Measurements from ENCODE around the gene H2BK1. TPM values are rescaled to one million over a fixed set of nuclear protein-coding genes. Genes with fewer than 3 reads are reported as not detected.

Gene H2BK1
- total RNA-seq (2014; rRNA removed; shearing (Covaris generic)): not detected in 2 replicates
- not detected in 2 replicates for polyA plus RNA-seq (2016; fragmentation: Nextera tagmentation; extraction: Ambion mirVana)

DNA sequence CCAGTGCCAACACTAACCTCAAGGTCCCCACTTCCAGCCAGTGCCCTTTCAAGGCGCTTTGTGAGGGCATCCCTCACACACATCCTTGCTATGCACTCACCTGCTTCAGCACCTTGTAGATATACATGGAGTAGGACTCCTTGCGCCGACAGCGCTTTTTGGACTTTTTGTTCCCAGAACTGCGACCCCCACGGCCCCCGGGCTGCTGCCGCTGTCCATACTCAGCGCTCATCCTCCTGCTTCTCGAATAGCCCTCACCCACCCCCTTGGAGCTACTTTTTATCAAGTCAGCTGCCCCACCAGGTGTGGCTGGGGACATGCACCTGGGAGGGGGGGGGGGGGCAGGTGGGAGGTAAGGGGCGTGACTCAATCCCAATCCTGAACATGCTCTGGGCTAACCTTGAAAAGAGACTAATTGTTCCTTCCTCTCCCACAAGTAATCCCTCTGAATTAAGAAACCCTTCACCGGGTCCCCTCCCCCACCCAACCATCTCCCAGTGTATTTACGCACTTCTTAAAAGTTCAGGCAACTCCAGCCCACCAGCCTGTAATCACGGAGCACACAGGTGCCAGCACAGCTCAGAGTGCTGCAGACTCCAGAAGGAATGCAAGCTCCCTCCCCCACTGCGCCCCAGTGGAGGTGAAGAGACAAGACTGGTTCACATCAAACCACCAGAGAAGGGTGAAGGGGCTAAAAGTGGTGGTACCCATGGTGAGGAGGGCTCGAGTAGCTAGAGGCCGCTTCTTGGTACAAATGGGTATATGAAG is at the start of gene H2BK1:
H2BK1 (minus strand) TSS at position 402 of the 768 bp plus-strand sequence; CDS start at position 232, 170 bp downstream.
- Histone ChIP-seq H3K36me3 (ENCODE audit: low read depth) (peaks cover 4% of the 10 kb centered on the region; the same call in 1 of the 2 replicates), H3K4me1 (ENCODE audit: insufficient read depth) (no peaks in the 10 kb centered on the region), H3K4me2 (ENCODE audit: unreplicated experiment) (no peak within 1 kb of the TSS), H4K20me1 (ENCODE audit: insufficient read depth) (no peaks in the 10 kb centered on the region), H3K27me3 (replicated peaks; ENCODE audit: insufficient read depth) (peaks cover 8% of the 10 kb centered on the region), H3K9me2 (ENCODE audit: insufficient read depth) (no peaks in the 10 kb centered on the region), H3K27ac (no peak within 1 kb of the TSS), H3F3A (ENCODE audit: insufficient read depth) (peaks cover 5% of the 10 kb centered on the region; the same call in 1 of the 2 replicates), H3K9ac (no peak within 1 kb of the TSS), H3K79me2 (ENCODE audit: insufficient read depth) (no peaks in the 10 kb centered on the region), H3K9me3 (ENCODE audit: low read depth) (no peaks in the 10 kb centered on the region), H2AFZ (no peak within 1 kb of the TSS), H3K4me3 (no peak within 1 kb of the TSS)
- DNase-seq: no peak
- in situ Hi-C loops (cut with MboI): no loop called here
- 75% methylated on average over 16 to 17 of the region's 17 CpGs for WGBS, 2 experiments (ENCODE audit: low coverage in 1 of 2, low lambda C conversion rate in 2 of 2, missing lambda C conversion rate in 2 of 2)
- TF ChIP-seq EZH2phosphoT487 (IDR thresholded peaks at IDR 0.05; ENCODE audit: insufficient read depth, low read depth) (no peak), EZH2 (IDR thresholded peaks at IDR 0.05; ENCODE audit: insufficient read depth, poor library complexity, severe bottlenecking) (no peak)

- DNase-seq: no peak
- in situ Hi-C loops (cut with MboI): no loop called here
- 92 to 97% methylated on average over 7 of the region's 7 CpGs for WGBS, 2 experiments (ENCODE audit: low coverage in 1 of 2, low lambda C conversion rate in 2 of 2, missing lambda C conversion rate in 2 of 2)
Measured at GRCh38 chr7:151257990-151258389, 47.7 kb upstream of the H2BK1 start.

GRCh38 chr7:151256410-151257045 is 46.2 kb upstream of the H2BK1 start:
- TF ChIP-seq EZH2phosphoT487 (IDR thresholded peaks at IDR 0.05; ENCODE audit: insufficient read depth, low read depth) (no peak), EZH2 (IDR thresholded peaks at IDR 0.05; ENCODE audit: insufficient read depth, poor library complexity, severe bottlenecking) (no peak)
- Histone ChIP-seq H3K9me3 (ENCODE audit: low read depth) (no peaks in the 10 kb centered on the region), H4K20me1 (ENCODE audit: insufficient read depth) (no peaks in the 10 kb centered on the region), H3K4me2 (ENCODE audit: unreplicated experiment) (no peak overlapping the region), H3K4me3 (no peak overlapping the region), H3K27me3 (replicated peaks; ENCODE audit: insufficient read depth) (peaks cover 22% of the 10 kb centered on the region), H3K4me1 (ENCODE audit: insufficient read depth) (0 out of 2 replicates have a peak, but pooled peaks cover 4% of the 10 kb centered on the region), H3K36me3 (ENCODE audit: low read depth) (no peaks in the 10 kb centered on the region), H2AFZ (no peak overlapping the region), H3K79me2 (ENCODE audit: insufficient read depth) (no peaks in the 10 kb centered on the region), H3F3A (ENCODE audit: insufficient read depth) (no peaks in the 10 kb centered on the region), H3K9me2 (ENCODE audit: insufficient read depth) (no peaks in the 10 kb centered on the region), H3K27ac (no peak overlapping the region), H3K9ac (no peak overlapping the region)
- DNase-seq: peak; percentile 42
- in situ Hi-C loops (cut with MboI): no loop called here
- WGBS, 2 experiments (ENCODE audit: low coverage in 1 of 2, low lambda C conversion rate in 2 of 2, missing lambda C conversion rate in 2 of 2): 6% methylated on average over 16 of the region's 16 CpGs

More at GRCh38 chr7:151257990-151258389, 47.7 kb upstream of the H2BK1 start:
- Histone ChIP-seq H3K9me2 (ENCODE audit: insufficient read depth) (no peaks in the 10 kb centered on the region), H3K4me2 (ENCODE audit: unreplicated experiment) (no peak overlapping the region), H3K36me3 (ENCODE audit: low read depth) (no peaks in the 10 kb centered on the region), H3K27me3 (replicated peaks; ENCODE audit: insufficient read depth) (peaks cover 25% of the 10 kb centered on the region), H3K27ac (no peak overlapping the region), H3K4me1 (ENCODE audit: insufficient read depth) (no peaks in the 10 kb centered on the region), H3K9me3 (ENCODE audit: low read depth) (no peaks in the 10 kb centered on the region), H2AFZ (no peak overlapping the region), H4K20me1 (ENCODE audit: insufficient read depth) (no peaks in the 10 kb centered on the region), H3K79me2 (ENCODE audit: insufficient read depth) (no peaks in the 10 kb centered on the region), H3K9ac (no peak overlapping the region), H3F3A (ENCODE audit: insufficient read depth) (no peaks in the 10 kb centered on the region), H3K4me3 (no peak overlapping the region)
- no peak for TF ChIP-seq EZH2phosphoT487 (IDR thresholded peaks at IDR 0.05; ENCODE audit: insufficient read depth, low read depth)
- TF ChIP-seq EZH2 (IDR thresholded peaks at IDR 0.05; ENCODE audit: insufficient read depth, poor library complexity, severe bottlenecking): no peak

DNA sequence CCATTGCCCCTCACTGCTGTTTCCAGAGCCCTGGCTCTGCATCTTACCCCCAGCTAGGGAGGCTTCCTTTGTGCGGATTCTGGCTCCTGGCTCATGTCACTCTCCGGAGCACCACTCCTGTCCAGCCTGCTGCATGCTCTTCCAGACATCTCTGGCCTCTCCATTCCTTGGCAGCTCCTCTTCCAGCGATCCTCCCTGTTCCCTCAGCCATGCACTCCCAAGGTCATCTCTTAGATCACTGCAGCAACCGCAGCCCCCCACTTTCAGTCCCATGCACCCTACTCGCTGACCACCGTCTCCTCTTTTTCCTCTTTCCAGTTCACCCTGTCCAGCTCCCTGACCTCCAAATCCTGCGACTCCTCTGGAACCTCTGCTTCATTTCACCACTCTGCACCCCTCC is 45.1 kb upstream of the H2BK1 start:
- Histone ChIP-seq H3K9me3 (ENCODE audit: low read depth) (no peaks in the 10 kb centered on the region), H3K27me3 (replicated peaks; ENCODE audit: insufficient read depth) (peaks cover 11% of the 10 kb centered on the region), H2AFZ (no peak overlapping the region), H3K4me2 (ENCODE audit: unreplicated experiment) (no peak overlapping the region), H3K4me3 (no peak overlapping the region), H3K9me2 (ENCODE audit: insufficient read depth) (no peaks in the 10 kb centered on the region), H3K4me1 (ENCODE audit: insufficient read depth) (0 out of 2 replicates have a peak, but pooled peaks cover 4% of the 10 kb centered on the region), H4K20me1 (ENCODE audit: insufficient read depth) (no peaks in the 10 kb centered on the region), H3K79me2 (ENCODE audit: insufficient read depth) (no peaks in the 10 kb centered on the region), H3F3A (ENCODE audit: insufficient read depth) (no peaks in the 10 kb centered on the region), H3K36me3 (ENCODE audit: low read depth) (no peaks in the 10 kb centered on the region), H3K27ac (no peak overlapping the region), H3K9ac (no peak overlapping the region)
- WGBS, 2 experiments (ENCODE audit: low coverage in 1 of 2, low lambda C conversion rate in 2 of 2, missing lambda C conversion rate in 2 of 2): 78 to 84% methylated on average over 7 of the region's 7 CpGs
- in situ Hi-C loops (cut with MboI): no loop called here
- no peak for DNase-seq
- TF ChIP-seq EZH2phosphoT487 (IDR thresholded peaks at IDR 0.05; ENCODE audit: insufficient read depth, low read depth) (no peak), EZH2 (IDR thresholded peaks at IDR 0.05; ENCODE audit: insufficient read depth, poor library complexity, severe bottlenecking) (no peak)
